B cell (primary cell): ENCODE measurements around the gene SLC9A9. TPM values are rescaled to one million over a fixed set of nuclear protein-coding genes. Genes with fewer than 3 reads are reported as not detected.

Experiments
- ATAC-seq: fragments of 200-7000 bp; cut with Tn5 transposase; one replicate; pipeline ENCODE4 v1.10.0; 2021; ENCODE audit warnings: low read depth, mild to moderate bottlenecking, moderate number of reproducible peaks, moderate library complexity
- CTCF ChIA-PET: fragments of 350-600 bp; sonication (Branson Sonifier 250); formaldehyde crosslinking; loops from one replicate; lab custom pipeline; 2021; ENCODE audit warnings: antibody characterized with exemption, inconsistent platforms; lab: Charles Lee
- POLR2A ChIA-PET: fragments of 350-600 bp; sonication (Branson Sonifier 250); formaldehyde crosslinking; loops from one replicate; lab custom pipeline; 2021; ENCODE audit warnings: antibody characterized with exemption; lab: Charles Lee
- DNase-seq: peaks from one replicate; pipeline ENCODE4 v3.0.0; 2013
- H2AFZ ChIP-seq: 2 replicates; pipeline ENCODE4 v1.6.1; 2012; ENCODE audit warnings: mild to moderate bottlenecking, low read depth, low read length; ENCODE audit not compliant: insufficient read depth, poor library complexity, severe bottlenecking
- H3K27ac ChIP-seq, 2 donors: 1 replicate in 1 of 2; 2 replicates in 1 of 2; pipeline ENCODE4 v1.5.1; 2012 to 2013; ENCODE audit warnings: low read length in 2 of 2, mild to moderate bottlenecking in 2 of 2, moderate library complexity in 1 of 2
- H3K27me3 ChIP-seq, 4 experiments: fragments of 200-600 bp in 1 of 4; sonication (generic) in 1 of 4; replicated peaks in 1 of 4; 1 replicate in 2 of 4; 2 replicates in 2 of 4; pipeline versions ENCODE4 v1.6.1 to v1.7.0; 2013 to 2016; ENCODE audit warnings: low read length in 3 of 4, mild to moderate bottlenecking in 2 of 4, mixed read lengths in 1 of 4, moderate library complexity in 1 of 4; ENCODE audit not compliant: insufficient read depth in 4 of 4, control insufficient read depth in 3 of 4; ENCODE audit errors: control extremely low read depth in 1 of 4
- H3K36me3 ChIP-seq, 2 experiments: replicated peaks in 1 of 2; 1 replicate in 1 of 2; 2 replicates in 1 of 2; pipeline versions ENCODE4 v1.6.1 to v1.7.1; 2013; ENCODE audit warnings: low read length in 1 of 2; ENCODE audit not compliant: insufficient read depth in 2 of 2, control insufficient read depth in 1 of 2; ENCODE audit errors: control extremely low read depth in 1 of 2, extremely low read depth in 1 of 2
- H3K4me1 ChIP-seq, 2 donors: fragments of 200-600 bp in 1 of 2; sonication (generic) in 1 of 2; 1 replicate in 1 of 2; 2 replicates in 1 of 2; pipeline versions ENCODE4 v1.5.1 to v1.6.1; 2013 to 2017; ENCODE audit warnings: low read length in 2 of 2; ENCODE audit not compliant: control insufficient read depth in 2 of 2, insufficient read depth in 2 of 2
- H3K4me2 ChIP-seq: replicated peaks from 2 replicates; pipeline ENCODE3; 2012; ENCODE audit warnings: mild to moderate bottlenecking, low read depth, low read length; ENCODE audit not compliant: poor library complexity, severe bottlenecking
- H3K4me3 ChIP-seq, 5 experiments: fragments of 200-600 bp in 1 of 5; sonication (generic) in 1 of 5; 1 replicate in 3 of 5; 2 replicates in 2 of 5; pipeline versions ENCODE4 v1.5.1 to v1.7.0; 2011 to 2016; ENCODE audit warnings: low read length in 4 of 5, mild to moderate bottlenecking in 4 of 5, low read depth in 2 of 5, control low read depth in 1 of 5, moderate library complexity in 1 of 5; ENCODE audit not compliant: insufficient read depth in 1 of 5; ENCODE audit errors: control extremely low read depth in 1 of 5, extremely low read depth in 1 of 5
- H3K79me2 ChIP-seq: fragments of 200-600 bp; sonication (generic); one replicate; pipeline ENCODE4 v1.6.0; 2016; ENCODE audit warnings: low read length; ENCODE audit not compliant: control insufficient read depth, insufficient read depth
- H3K9ac ChIP-seq: fragments of 200-600 bp; sonication (generic); 2 replicates; pipeline ENCODE4 v1.6.1; 2017; ENCODE audit warnings: mild to moderate bottlenecking, low read length, moderate library complexity
- H3K9me3 ChIP-seq, 3 donors: one replicate each; pipeline versions ENCODE4 v1.6.1 to v1.7.1; 2013; ENCODE audit warnings: low read length in 2 of 3; ENCODE audit not compliant: control insufficient read depth in 2 of 3, insufficient read depth in 1 of 3; ENCODE audit errors: control extremely low read depth in 1 of 3
- H4K20me1 ChIP-seq: 2 replicates; pipeline ENCODE4 v1.6.0; 2012; ENCODE audit warnings: mild to moderate bottlenecking, low read length; ENCODE audit not compliant: insufficient read depth, control insufficient read depth, poor library complexity, severe bottlenecking
- H3K27ac Mint-ChIP-seq: one replicate; pipeline ENCODE4 v1.8.0; 2021; ENCODE audit warnings: mixed read lengths
- H3K27me3 Mint-ChIP-seq: one replicate; pipeline ENCODE4 v1.8.0; 2021; ENCODE audit warnings: mixed read lengths
- H3K4me1 Mint-ChIP-seq: one replicate; pipeline ENCODE4 v1.8.0; 2021; ENCODE audit warnings: mixed read lengths
- H3K4me3 Mint-ChIP-seq: one replicate; pipeline ENCODE4 v1.8.0; 2021; ENCODE audit warnings: mixed read lengths
- H3K9me3 Mint-ChIP-seq: one replicate; pipeline ENCODE4 v1.8.0; 2022; ENCODE audit warnings: mixed read lengths; ENCODE audit not compliant: insufficient read depth
- CTCF ChIP-seq: fragments of 200-600 bp; IDR thresholded peaks from one replicate; pipeline ENCODE4 v1.8.0; 2022; ENCODE audit warnings: antibody characterized with exemption, mild to moderate bottlenecking
- EZH2 ChIP-seq: IDR thresholded peaks from 2 replicates; pipeline ENCODE4 v1.6.1; 2012; ENCODE audit warnings: borderline replicate concordance, low read depth, mild to moderate bottlenecking, moderate library complexity, low read length; ENCODE audit not compliant: insufficient read depth, poor library complexity, severe bottlenecking
- whole genome bisulfite sequencing: methylation state at CpG from one replicate; pipeline ENCODE4 v1.1.5; 2013; ENCODE audit warnings: missing lambda C conversion rate; ENCODE audit not compliant: insufficient coverage; 5-methylcytosine and 5-hydroxymethylcytosine counted together
- intact Hi-C: fragments of 100-400 bp; cut with micrococcal nuclease; formaldehyde crosslinking; loops from one replicate; pipeline ENCODE4 v1.10.0; 2022
- polyA plus RNA-seq: library from polyadenylated mRNA; depleted of rRNA; stranded (reverse); fragments of >200 nt; gene quantifications from 2 replicates; pipeline ENCODE4 v1.2.3, GENCODE V29; 2012
- total RNA-seq, 2 donors: library from RNA; stranded (reverse); fragments of 120-200 nt in 1 of 2; gene quantifications; 1 replicate in 1 of 2; 2 replicates in 1 of 2; pipeline versions ENCODE4 v1.2.3 to v1.2.4, GENCODE V29; 2013 to 2022

SLC9A9 gene
- total and polyA plus RNA-seq, 2 donors (not counting 1 experiment from before 2014, with no cell fraction given), result 7.7 to 17.3 TPM

DNA sequence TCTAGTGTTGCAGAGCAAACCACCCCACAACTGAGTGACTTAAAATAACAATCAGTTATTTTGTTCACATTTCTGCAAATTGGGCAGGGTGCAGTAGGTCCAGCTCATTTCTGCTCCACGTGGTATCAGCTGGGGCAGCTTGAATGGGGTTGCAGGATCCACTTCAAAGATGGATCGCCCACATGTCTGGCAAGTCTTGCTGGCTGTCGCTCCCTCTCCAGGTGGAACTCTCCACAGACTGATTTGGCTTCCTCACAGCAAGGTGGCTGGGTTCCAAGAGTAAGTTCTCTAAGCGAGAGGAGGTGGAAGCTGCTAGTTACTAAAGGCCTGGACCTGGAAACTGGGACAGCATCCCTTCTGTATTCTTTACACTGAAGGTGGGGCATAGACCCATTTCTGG is 213.3 kb downstream of the SLC9A9 start:
- H3K27ac Mint-ChIP-seq, result no peak overlapping the region
- TF ChIP-seq CTCF, result no peak
- no peak for TF ChIP-seq EZH2
- peaks cover 3% of the 10 kb centered on the region for H3K4me1 Mint-ChIP-seq
- DNase-seq, result no peak
- 96% methylated on average over 3 of the region's 4 CpGs for WGBS
- no peak for ATAC-seq
- intact Hi-C loops, result no loop called here
- Histone ChIP-seq H3K4me1 (no peaks in the 10 kb centered on the region), H3K9ac (no peak overlapping the region), H3K79me2 (no peaks in the 10 kb centered on the region), H3K27ac (no peak overlapping the region), H4K20me1 (no peaks in the 10 kb centered on the region), H2AFZ (no peak overlapping the region), H3K4me2 (no peak overlapping the region), H3K27me3 (no peaks in the 10 kb centered on the region), H3K4me3 (no peak overlapping the region), H3K9me3 (peaks cover 0 to 30% (median 5%) of the 10 kb centered on the region in 3 donors), H3K36me3 (no peaks in the 10 kb centered on the region)
- no peaks in the 10 kb centered on the region for H3K27me3 Mint-ChIP-seq
- H3K9me3 Mint-ChIP-seq, result peaks cover 1% of the 10 kb centered on the region
- POLR2A ChIA-PET, result no interaction called here
- CTCF ChIA-PET, result no interaction called here
- no peak overlapping the region for H3K4me3 Mint-ChIP-seq

DNA sequence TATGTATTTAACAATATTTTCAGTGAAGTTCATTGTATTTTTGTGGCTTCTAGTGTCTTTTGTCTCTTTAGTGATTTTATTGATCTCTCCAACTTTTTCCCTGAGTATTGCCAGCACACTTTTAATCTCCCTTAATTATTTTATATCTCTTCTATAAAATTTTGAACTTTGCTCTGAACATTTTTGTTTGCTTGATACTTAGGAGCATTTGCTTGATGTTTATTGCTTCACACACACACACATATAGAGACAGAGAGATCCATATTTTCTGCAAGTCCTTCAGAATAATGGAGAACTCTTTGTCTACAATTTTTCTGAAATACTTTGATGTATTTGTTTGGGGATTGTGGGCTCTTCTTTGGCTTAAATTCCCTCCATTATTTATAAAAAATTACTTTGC is 213.8 kb downstream of the SLC9A9 start:
- CTCF ChIA-PET, result no interaction called here
- POLR2A ChIA-PET, result no interaction called here
- DNase-seq, result no peak
- no peak for ATAC-seq
- intact Hi-C loops, result no loop called here
- Histone ChIP-seq H3K4me2 (no peak overlapping the region), H2AFZ (no peak overlapping the region), H3K4me3 (no peak overlapping the region), H3K27ac (no peak overlapping the region), H3K9ac (no peak overlapping the region), H3K4me1 (no peaks in the 10 kb centered on the region), H4K20me1 (no peaks in the 10 kb centered on the region), H3K36me3 (no peaks in the 10 kb centered on the region), H3K27me3 (no peaks in the 10 kb centered on the region), H3K9me3 (peaks cover 0 to 28% (median 3%) of the 10 kb centered on the region in 3 donors), H3K79me2 (no peaks in the 10 kb centered on the region)
- Mint-ChIP-seq H3K27me3 (no peaks in the 10 kb centered on the region), H3K9me3 (peaks cover 1% of the 10 kb centered on the region), H3K4me1 (peaks cover 3% of the 10 kb centered on the region), H3K4me3 (no peak overlapping the region), H3K27ac (no peak overlapping the region)
- no peak for TF ChIP-seq EZH2
- no peak for TF ChIP-seq CTCF
